ENCODE data around the gene FAM240B.

Gene FAM240B

DNA sequence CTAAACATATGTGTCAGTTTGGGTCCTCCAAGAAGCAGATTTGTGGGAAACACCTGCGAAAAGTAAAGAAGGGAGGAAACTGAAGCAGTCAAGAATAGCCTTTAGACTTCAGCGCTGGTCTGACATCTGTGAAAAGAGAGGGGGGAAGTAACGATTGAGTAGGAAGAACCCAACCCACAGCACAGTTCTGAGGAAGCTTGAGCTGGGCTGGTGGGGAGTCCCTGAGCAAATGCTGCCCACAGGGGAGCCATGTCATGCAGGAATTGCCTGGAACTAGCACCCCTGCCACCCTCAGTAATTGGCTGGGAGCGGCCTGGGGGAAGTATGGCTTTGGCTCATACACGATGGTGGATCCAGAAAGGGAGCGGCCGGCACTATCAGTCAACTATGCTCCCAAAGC lies 20.6 kb downstream of the FAM240B start:
- no peak for DNase-seq (ENCODE audit: low spot score)

GRCh38 chr9:38697776-38698300 lies 22.1 kb downstream of the FAM240B start:
- DNase-seq (ENCODE audit: low spot score): no peak

DNA sequence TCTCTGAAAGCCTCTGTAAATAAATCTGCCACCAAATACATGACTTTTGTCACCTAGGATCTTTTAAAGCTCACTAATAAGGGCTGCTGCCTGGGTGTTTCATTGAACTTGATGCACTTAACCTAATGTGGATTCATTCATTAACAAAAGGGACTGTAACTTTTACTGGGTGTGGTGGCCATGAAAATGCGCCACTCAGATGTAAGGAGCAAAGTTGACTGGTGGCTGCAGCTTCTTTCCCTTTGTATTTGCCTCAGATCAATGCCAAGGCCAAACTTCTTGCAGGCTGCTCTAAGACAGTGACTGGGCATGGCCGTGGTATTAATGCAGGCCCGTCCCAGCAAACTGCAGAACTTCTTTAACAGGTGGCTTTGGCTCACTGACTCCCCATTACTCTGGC lies 22.9 kb downstream of the FAM240B start:
- no peak for DNase-seq (ENCODE audit: low spot score)

- DNase-seq (ENCODE audit: low spot score): no peak
These were observed 25.3 kb downstream of the FAM240B start for GRCh38 chr9:38694676-38695075.

- no peak for DNase-seq (ENCODE audit: low spot score)
These were observed 27.2 kb downstream of the FAM240B start for GRCh38 chr9:38692707-38693106.

- DNase-seq (ENCODE audit: low spot score): no peak
These were observed 29.4 kb downstream of the FAM240B start for GRCh38 chr9:38690574-38690973.

- peak; percentile 51 for DNase-seq (ENCODE audit: low spot score)
These were observed 30.3 kb downstream of the FAM240B start for GRCh38 chr9:38689678-38690077.

DNA sequence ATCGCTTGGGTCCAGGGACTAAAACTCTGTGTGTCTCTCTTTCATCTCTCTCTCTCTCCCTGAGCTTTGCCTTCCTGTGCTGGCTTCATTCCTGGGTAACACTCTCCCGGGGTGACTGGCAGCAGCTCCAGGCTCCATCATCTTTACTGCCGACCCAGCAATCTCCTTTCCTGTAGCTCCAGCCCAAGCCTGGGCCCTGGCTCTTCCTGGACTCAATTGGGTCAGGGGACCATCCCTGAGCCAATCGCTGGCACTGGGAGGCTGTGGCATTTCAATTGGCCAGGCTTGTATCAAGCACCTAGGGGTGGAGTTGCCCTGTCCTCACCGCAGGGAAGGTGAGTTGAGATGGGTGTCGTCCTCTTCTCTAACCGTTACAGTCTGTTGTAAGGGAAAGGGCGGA lies 31.9 kb downstream of the FAM240B start:
- DNase-seq (ENCODE audit: low spot score): no peak

GRCh38 chr9:38687389-38687842 lies 32.5 kb downstream of the FAM240B start:
- DNase-seq (ENCODE audit: low spot score): no peak

DNA sequence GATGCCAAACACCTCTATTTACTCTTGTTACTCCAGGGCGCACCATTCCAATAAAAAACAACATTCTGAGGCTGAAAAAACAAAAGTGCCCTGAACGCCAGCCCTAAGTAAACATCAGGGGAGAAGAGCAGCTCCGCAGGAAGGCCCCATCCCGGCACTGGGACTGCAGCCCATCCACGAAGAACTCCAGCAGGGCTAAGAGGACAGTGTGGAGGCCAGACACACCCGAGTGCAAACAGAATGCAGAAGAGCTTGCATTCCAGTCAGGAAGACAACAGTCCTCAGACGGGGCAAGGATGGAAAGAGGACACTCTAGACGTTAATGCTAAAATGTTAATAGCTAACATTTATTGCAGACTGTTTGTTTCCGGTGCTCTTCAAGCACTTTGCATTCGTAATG lies 33.0 kb downstream of the FAM240B start:
- DNase-seq (ENCODE audit: low spot score): no peak

DNA sequence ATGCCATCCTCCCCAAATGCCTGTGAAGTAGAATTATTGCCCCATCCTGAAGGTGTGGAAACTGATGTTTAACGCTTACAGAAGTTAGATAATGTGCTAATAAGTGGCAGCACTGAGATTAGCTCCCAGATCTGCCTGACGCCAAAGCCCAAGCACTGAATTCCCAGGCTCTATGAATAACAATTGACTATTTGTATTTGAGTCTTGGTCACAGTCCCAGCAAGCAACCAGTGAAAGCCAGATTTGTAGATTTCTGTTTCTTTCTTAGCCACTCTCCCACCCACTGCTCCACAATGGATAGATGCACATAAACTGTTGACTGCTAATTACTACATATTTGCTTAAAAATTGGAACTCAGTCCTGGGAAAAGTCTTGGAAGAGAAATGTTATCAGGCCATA lies 34.4 kb downstream of the FAM240B start:
- DNase-seq (ENCODE audit: low spot score): peak; percentile 76

DNA sequence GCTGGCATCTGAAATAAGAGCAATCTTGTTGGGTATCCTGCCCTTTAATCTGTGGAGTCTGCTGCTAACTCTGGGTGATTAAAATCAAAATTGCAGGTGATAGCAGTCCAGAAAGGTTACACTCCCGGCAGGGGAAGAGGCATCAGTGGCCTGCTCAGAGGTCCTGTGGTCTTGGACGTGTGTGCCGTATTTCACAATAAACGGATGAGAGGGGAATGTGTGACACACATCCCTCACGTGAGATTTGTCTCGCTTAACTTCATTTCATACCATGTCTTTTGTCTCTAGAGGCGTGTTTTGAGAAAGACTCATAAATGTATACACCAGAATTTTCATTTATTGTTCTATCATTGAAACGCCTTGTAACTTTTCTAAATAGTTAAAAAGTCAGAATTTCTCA lies 36.6 kb downstream of the FAM240B start:
- no peak for DNase-seq (ENCODE audit: low spot score)

- peak; percentile 94 for DNase-seq (ENCODE audit: low spot score)
These were observed 37.2 kb downstream of the FAM240B start for GRCh38 chr9:38682713-38683112.

DNA sequence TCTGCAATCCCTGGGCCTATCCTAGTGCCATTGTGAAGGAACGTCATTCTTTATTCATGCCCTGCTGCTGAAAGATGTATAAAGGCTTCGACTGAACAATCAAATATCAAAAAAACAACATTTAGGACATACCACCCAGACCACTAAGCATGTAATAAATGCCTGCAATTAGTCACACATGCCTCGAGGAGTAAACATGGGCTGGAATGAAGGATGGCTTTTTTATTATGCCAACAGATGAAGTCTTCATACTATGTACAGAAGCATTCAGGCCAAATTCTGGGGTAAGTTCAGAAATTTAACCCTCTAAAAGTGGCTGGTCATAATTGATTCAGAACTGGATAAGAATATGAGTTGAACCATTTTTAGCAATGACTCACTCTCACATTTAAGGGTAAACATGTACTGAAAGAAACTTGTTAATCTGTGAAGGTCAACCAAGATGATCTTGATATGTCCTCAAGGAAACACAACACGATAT lies 38.1 kb downstream of the FAM240B start:
- peak; percentile 96 for DNase-seq (ENCODE audit: low spot score)

GRCh38 chr9:38680837-38681445 lies 39.0 kb downstream of the FAM240B start:
- no peak for DNase-seq (ENCODE audit: low spot score)

DNA sequence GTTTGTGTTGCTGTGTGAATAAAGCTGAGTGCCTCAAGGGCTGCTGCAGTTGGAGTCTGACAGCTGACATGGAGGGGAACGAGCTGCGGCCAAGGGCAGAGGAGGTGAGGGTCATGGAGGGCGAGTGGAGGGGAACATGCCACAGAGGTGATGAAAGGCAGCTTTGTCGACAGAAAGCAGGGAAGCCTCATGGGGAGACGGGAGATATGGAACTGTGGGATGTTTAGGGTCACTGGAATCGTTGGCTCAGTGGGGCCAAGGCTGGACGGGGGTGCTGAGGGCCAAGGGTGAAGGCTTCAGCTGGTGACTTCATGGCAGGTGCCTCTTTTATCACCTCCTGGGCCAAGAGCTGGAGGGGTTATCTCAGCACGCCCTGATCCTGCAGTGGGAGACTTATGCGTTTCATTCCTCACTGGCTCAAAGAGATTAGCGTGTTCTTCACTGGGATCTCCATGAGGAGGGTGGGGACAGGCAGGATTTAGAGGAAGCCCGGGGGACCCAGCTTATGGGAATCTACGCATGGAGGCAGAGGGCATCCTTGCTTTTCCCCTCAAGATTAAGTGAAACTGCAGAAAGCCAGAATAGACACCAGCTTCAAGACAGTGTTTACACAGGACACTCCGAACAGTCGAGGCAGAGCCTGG lies 42.2 kb downstream of the FAM240B start:
- no peak for DNase-seq (ENCODE audit: low spot score)

- no peak for DNase-seq (ENCODE audit: low spot score)
These were observed 44.1 kb downstream of the FAM240B start for GRCh38 chr9:38675831-38676230.

GRCh38 chr9:38675211-38675610 lies 44.7 kb downstream of the FAM240B start:
- no peak for DNase-seq (ENCODE audit: low spot score)

DNA sequence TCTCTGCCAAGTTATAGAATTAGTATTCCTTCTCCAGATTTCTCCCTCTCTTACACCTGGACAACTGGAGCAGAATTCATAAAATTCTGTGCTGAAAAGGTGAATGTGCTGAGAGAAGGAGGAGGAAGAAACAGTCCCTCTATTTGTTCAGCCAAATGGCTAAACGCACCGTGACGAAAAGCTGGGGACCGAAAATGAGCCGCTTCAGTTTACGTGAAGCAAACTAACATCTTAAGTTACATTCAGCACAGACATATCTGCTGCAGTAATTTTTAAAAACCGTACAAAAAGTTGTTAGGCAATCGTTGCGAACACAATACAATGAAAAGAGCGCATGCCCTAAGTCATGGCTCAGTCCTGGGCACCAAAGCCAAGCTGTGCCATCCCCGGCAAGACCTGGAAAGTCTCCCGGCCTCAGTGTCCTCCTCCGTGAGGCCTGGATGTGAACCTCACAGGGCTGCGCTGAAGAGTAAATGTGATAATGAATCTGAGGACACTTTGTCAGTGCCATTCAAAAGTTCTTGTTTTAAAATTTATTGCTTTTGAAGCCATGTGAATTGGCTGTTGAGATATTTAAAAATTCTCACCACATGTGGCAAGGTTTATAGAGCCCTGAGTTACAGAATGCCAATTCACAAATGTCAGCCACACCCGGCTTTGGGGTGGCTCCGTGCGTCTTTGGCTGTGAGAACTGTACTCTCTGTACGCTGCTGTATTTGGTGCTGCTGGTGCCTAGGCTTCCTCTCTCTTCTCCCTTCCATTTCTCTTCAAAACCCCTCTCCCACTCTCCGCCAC lies 46.3 kb downstream of the FAM240B start:
- DNase-seq (ENCODE audit: low spot score): no peak

- no peak for DNase-seq (ENCODE audit: low spot score)
These were observed 48.2 kb downstream of the FAM240B start for GRCh38 chr9:38671748-38672147.

DNA sequence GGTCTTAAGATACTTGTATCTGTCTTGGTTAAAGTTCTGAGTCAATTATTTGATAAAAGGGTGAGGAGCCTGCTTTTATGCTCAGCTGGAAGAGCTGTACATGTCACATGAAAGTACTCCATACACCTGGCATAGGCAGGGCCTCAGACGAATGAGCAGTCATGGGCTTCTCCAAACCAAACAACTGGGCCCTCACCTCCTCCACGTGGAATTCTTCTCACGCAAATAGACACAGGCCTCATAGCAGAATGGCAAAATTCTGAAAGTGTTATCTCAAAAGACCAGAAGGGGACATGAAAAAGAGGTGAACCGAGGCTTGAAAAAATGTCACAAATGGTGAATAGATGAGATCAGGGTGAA lies 48.6 kb downstream of the FAM240B start:
- no peak for DNase-seq (ENCODE audit: low spot score)

DNA sequence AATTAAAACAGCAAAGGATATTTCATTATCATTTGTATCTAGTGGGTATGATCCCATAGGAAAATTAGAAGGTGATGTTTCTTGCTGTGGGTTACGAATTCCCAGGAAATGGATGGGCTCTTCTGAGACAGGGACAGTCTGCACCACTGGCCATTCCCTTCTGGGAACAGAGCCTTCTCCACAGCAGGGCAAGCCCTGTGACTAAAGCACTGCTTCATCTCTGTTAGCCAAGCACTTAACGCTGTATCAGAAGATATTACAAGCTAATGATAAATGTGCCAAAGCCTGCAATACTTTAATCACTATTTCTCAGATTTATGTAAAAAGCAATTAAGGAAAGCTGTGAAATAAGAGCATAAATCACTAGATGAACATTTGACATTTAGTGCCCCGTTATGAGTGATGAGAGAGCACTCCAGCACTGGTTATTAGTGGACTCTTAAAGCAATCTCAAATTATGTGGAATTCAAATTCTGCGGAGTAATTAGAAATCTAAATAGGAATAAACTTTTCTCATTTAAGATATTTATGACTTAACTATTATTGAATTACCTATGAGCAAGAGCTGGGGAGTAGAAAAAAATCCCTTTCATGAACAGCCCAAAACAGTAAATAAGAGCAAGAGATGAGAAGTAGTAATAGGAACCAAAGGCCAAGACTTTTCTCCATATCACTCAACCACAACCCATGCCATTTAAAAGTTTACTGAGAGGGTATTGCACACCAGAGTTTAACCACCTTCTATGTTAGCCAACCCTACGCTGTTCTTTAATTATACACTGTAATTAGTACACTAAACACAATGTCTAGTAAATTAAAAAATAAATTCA lies 49.2 kb downstream of the FAM240B start:
- DNase-seq (ENCODE audit: low spot score): no peak
